ENCODE data around the gene OR52D1. TPM values are rescaled to one million over a fixed set of nuclear protein-coding genes. Genes with fewer than 3 reads are reported as not detected.

The OR52D1 gene
- total RNA-seq (ENCODE audit: low replicate concordance), result not detected in 2 replicates

DNA sequence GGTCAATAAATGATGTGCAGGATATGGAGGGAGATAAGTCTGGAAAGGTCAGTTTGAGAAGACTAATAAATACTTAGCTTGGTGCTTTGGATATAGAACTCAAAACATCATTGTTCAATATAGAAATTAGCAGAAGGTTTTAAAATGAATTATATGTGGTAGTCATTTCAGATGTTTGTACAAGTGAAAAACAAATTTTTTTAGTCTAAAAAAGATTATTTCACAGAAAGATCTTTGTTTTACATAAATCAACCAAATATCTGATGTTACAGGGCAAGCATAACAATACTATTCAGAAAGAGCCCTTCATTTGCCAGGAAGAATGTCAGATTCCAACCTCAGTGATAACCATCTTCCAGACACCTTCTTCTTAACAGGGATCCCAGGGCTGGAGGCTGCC lies at the start of gene OR52D1:
Gene OR52D1, plus strand, starts transcription at position 301 of the 400 bp plus-strand sequence. Its CDS starts 22 bp downstream, at position 323.
- TF ChIP-seq, protein P1, sequence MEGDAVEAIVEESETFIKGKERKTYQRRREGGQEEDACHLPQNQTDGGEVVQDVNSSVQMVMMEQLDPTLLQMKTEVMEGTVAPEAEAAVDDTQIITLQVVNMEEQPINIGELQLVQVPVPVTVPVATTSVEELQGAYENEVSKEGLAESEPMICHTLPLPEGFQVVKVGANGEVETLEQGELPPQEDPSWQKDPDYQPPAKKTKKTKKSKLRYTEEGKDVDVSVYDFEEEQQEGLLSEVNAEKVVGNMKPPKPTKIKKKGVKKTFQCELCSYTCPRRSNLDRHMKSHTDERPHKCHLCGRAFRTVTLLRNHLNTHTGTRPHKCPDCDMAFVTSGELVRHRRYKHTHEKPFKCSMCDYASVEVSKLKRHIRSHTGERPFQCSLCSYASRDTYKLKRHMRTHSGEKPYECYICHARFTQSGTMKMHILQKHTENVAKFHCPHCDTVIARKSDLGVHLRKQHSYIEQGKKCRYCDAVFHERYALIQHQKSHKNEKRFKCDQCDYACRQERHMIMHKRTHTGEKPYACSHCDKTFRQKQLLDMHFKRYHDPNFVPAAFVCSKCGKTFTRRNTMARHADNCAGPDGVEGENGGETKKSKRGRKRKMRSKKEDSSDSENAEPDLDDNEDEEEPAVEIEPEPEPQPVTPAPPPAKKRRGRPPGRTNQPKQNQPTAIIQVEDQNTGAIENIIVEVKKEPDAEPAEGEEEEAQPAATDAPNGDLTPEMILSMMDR (IDR thresholded peaks at IDR 0.05; ENCODE audit: insufficient read depth, low read length), result no peak

DNA sequence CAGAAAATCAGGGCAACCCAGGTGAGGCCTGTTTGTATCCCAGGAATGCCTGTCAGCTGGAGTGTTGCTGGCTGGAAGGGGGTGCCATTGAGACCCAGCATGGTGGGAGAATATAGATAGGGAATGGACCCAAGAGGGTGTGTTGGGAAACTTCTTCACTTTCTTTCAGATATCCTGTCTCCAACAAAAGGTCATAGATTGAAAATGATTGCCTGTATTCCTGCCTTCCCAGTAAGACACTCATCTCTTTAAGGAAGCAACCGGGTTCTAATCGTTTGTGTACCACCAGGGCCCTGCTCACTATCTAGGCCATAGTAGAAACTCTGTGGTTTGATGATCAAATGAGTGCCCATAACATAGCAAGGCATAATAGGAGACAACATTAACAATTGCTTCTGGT lies 47.1 kb upstream of the OR52D1 start, which contains the start of gene OR51I1:
Gene OR51I1, minus strand, starts transcription at position 101 of the 400 bp plus-strand sequence. Its CDS starts 0 bp downstream, at position 101.
- no peak for DNase-seq (ENCODE audit: low read depth)
- no peak within 1 kb of the TSS for H3K4me3 ChIP-seq (ENCODE audit: low read depth, low read length)
- TF ChIP-seq, protein P1 (IDR thresholded peaks at IDR 0.05; ENCODE audit: insufficient read depth, low read length), result no peak

More for the DNA sequence above, at the start of gene OR52D1:
- no peak within 1 kb of the TSS for H3K4me3 ChIP-seq (ENCODE audit: low read depth, low read length)
- no peak for DNase-seq (ENCODE audit: low read depth)

DNA sequence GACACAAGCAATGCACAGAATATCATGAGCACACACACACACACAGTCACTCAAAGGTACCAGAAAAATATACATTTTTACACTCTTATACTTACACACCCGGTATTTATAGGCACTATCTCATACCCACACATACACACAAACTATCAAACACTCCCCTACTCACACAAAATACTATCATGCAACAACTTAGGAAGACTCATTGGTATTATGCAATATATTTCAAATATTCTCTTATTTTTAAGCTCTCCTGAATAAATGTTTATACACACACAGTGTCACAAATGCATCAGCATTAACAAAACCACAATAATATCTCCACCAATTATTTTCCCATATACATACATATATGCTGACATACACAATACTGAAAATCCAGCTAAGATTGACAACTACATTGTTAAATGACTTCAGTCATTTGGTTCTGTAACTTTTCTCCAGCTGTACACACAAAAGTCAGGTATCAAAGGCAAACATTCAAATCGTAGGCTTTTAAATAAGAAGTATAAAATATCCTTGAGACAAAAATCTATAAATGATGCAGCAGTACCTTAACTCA lies 44.6 kb upstream of the OR52D1 start:
- no peak overlapping the region for H3K4me3 ChIP-seq (ENCODE audit: low read depth, low read length)
- TF ChIP-seq, protein P1 (IDR thresholded peaks at IDR 0.05; ENCODE audit: insufficient read depth, low read length), result no peak
- no peak for DNase-seq (ENCODE audit: low read depth)

DNA sequence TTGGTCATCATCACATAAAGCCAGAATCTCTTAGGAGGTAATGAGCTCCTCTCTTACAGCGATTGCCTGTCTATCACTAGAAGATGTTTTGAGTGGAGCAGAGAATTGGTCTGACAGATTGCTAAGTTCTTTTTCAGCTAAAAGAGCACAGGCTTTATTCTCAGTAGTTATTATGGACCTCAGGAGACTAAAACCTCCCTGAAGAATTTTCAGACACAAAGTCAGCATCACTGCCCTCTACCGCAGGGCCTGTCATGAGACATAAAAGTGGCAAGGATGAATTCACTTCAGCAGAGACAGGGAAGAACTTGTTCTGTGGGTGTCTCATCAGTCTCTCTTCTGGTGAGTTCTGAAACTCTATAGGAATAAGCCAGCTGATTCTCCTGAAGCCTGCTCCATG lies 39.5 kb upstream of the OR52D1 start, which contains the start of gene OR51I2:
Gene OR51I2, plus strand, starts transcription at position 301 of the 400 bp plus-strand sequence. CDS start 4,166 bp downstream, outside the sequence.
- DNase-seq (ENCODE audit: low read depth), result no peak
- TF ChIP-seq, protein P1 (IDR thresholded peaks at IDR 0.05; ENCODE audit: insufficient read depth, low read length), result no peak
- H3K4me3 ChIP-seq (ENCODE audit: low read depth, low read length), result no peak within 1 kb of the TSS

DNA sequence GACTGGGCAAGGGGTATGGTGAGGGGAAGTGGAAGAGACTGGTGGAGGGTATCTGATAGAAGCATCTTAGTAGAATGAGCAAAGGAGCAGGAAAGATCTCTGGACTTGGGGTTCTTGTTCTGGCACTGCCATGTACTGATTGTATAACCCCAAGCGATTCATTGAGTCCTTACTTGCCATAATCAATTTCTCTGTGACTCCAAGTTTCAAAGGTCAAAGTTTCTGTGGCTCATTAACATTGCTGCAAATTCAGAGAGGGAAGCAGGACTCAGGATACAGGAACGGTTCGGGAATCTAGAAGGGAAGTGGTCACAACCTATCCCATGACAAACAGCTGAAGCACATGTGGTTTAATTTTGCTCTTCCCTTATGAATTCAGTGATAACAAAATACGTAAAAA lies 39.1 kb upstream of the OR52D1 start:
- TF ChIP-seq, protein P1 (IDR thresholded peaks at IDR 0.05; ENCODE audit: insufficient read depth, low read length), result no peak
- no peak overlapping the region for H3K4me3 ChIP-seq (ENCODE audit: low read depth, low read length)
- no peak for DNase-seq (ENCODE audit: low read depth)

DNA sequence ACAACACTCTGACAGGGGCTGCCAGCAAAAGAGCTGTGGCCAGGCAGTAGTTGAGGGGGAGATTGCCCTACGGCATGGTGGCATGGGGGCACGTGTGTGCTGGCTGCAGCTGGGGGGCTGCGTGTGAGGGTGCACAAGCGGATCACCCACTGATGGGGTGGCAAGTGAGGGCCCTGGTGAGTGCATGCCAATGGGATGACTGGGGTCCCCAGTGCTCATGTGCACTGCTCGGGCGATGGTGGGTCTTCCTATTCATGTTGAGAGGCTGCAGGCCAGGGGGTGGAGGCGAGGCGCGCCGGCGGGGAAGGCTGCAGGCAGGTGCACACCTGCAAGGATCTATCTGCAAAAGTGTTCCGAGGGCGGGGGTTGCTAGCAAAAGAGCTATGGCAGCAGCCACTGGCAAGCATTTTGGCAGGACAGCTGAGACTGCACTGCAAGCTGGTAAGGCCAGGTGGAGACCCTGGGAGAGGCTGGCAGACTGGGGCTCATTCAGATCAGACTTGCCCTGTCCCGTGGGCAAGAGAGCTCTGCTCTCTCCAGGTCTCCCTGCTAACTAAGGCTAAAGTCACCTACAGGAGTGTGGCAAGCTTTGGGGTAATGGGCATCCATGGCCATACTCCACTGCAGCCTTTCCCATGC lies 27.4 kb upstream of the OR52D1 start:
- TF ChIP-seq, protein P1 (IDR thresholded peaks at IDR 0.05; ENCODE audit: insufficient read depth, low read length), result no peak
- no peak for DNase-seq (ENCODE audit: low read depth)
- H3K4me3 ChIP-seq (ENCODE audit: low read depth, low read length), result no peak overlapping the region
